H4 (cell line): ENCODE data around the gene RALGAPA1. TPM values are rescaled to one million over a fixed set of nuclear protein-coding genes. Genes with fewer than 3 reads are reported as not detected.

Source experiments
- total RNA-seq: library from RNA; depleted of rRNA; stranded (reverse); fragments of >200 nt; shearing (Covaris generic); gene quantifications from 2 replicates; pipeline ENCODE4 v1.2.3, GENCODE V29; 2014; rRNA removed

The RALGAPA1 gene
- total RNA-seq, 1 experiment from 2014 or later = 10.8 TPM

Other genes with a start within 250 kb of the RALGAPA1 start
- gene BRMS1L, start 17.0 kb upstream of the RALGAPA1 start, total RNA-seq = 7.6 and 7.9 TPM in 2 replicates